ENCODE data around the gene FNDC8.

DNA sequence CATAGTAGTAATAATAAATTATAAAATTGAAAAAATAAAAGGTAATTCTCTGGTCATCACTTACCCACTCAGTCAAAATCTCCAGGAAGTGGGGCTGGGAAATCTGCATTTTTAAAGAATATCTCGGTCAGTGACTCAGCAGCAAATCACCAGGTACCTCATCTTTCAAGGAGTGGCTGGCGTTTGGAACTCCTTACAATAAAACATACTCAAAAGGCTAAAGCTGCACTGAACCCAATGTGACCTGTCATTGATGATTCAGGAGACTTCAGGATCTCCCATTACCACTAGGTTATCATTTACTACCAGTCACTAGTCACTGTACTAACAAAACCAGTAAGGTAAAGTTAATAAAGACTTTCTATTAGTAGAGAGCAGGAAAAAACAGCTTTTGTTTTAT is 36.4 kb upstream of the FNDC8 start:
- TF ChIP-seq CTCF (IDR thresholded peaks at IDR 0.05): no peak
- TF ChIP-seq POLR2A (IDR thresholded peaks at IDR 0.05): no peak

Measured in adrenal gland (tissue), 5 donors.